Activated naive CD4-positive, alpha-beta T cell treated with anti-CD3 and anti-CD28 coated beads for 36 hours (primary cell): ENCODE results near the gene UBE2Q2. TPM values are rescaled to one million over a fixed set of nuclear protein-coding genes. Genes with fewer than 3 reads are reported as not detected.
"Not testable (repeated sequence)": the region's sequence is repeated elsewhere in the genome, so short reads cannot be mapped to it uniquely, and the experiment has no call there.

Experiments used
- CTCF ChIA-PET: fragments of 350-600 bp; sonication (Branson Sonifier 250); formaldehyde crosslinking; loops from one replicate; lab custom pipeline; 2021; ENCODE audit warnings: antibody characterized with exemption; lab: Charles Lee
- DNase-seq: peaks from one replicate; pipeline ENCODE4 v3.0.0-alpha.2; 2020
- H3K27ac Mint-ChIP-seq: one replicate; pipeline ENCODE4 v1.8.0; 2021; ENCODE audit warnings: mild to moderate bottlenecking, mixed read lengths
- H3K27me3 Mint-ChIP-seq: one replicate; pipeline ENCODE4 v1.8.0; 2021; ENCODE audit warnings: low read depth, mixed read lengths
- H3K36me3 Mint-ChIP-seq: one replicate; pipeline ENCODE4 v1.8.0; 2021; ENCODE audit warnings: low read depth, mixed read lengths
- H3K4me1 Mint-ChIP-seq: one replicate; pipeline ENCODE4 v1.8.0; 2021; ENCODE audit warnings: low read depth, mixed read lengths
- H3K4me3 Mint-ChIP-seq: one replicate; pipeline ENCODE4 v1.8.0; 2021; ENCODE audit warnings: mild to moderate bottlenecking, moderate library complexity, mixed read lengths
- H3K9me3 Mint-ChIP-seq: one replicate; pipeline ENCODE4 v1.8.0; 2021; ENCODE audit warnings: mixed read lengths
- intact Hi-C: fragments of 100-400 bp; cut with micrococcal nuclease; formaldehyde crosslinking; loops from one replicate; pipeline ENCODE4 v1.15.1; 2023
- total RNA-seq, 2 experiments: library from RNA; stranded (reverse); gene quantifications; one replicate each; pipeline ENCODE4 v1.2.3, GENCODE V29; 2021

UBE2Q2 gene
- total RNA-seq, 2 experiments from 2014 or later = 14.7 to 15.4 TPM

GRCh38 chr15:75872403-75872990 lies 29.2 kb downstream of the UBE2Q2 start:
- CTCF ChIA-PET = no interaction called here
- H3K27me3 Mint-ChIP-seq = no peaks in the 10 kb centered on the region
- no peak for DNase-seq
- H3K4me1 Mint-ChIP-seq = peaks cover 2% of the 10 kb centered on the region
- intact Hi-C loops = no loop called here
- H3K4me3 Mint-ChIP-seq = no peak overlapping the region
- no peaks in the 10 kb centered on the region for H3K9me3 Mint-ChIP-seq
- no peak overlapping the region for H3K27ac Mint-ChIP-seq
- peaks cover 15% of the 10 kb centered on the region for H3K36me3 Mint-ChIP-seq

GRCh38 chr15:75884041-75884440 lies 40.8 kb downstream of the UBE2Q2 start:
- Mint-ChIP-seq H3K4me3 (no peak overlapping the region), H3K27me3 (no peaks in the 10 kb centered on the region), H3K36me3 (no peaks in the 10 kb centered on the region), H3K27ac (no peak overlapping the region), H3K4me1 (no peaks in the 10 kb centered on the region), H3K9me3 (no peaks in the 10 kb centered on the region)
- intact Hi-C loops = no loop called here
- no peak for DNase-seq
- CTCF ChIA-PET = no interaction called here

- no peaks in the 10 kb centered on the region for H3K9me3 Mint-ChIP-seq
- peaks cover 4% of the 10 kb centered on the region for H3K36me3 Mint-ChIP-seq
- no peak overlapping the region for H3K4me3 Mint-ChIP-seq
- H3K4me1 Mint-ChIP-seq = peaks cover 12% of the 10 kb centered on the region
- no peak for DNase-seq
- H3K27ac Mint-ChIP-seq = no peak overlapping the region
- H3K27me3 Mint-ChIP-seq = no peaks in the 10 kb centered on the region
- CTCF ChIA-PET = interaction anchor here (1.5 kb wide), 1 partner anchor 85 kb away, joined by 4 read pairs; no protein-coding TSS in a partner anchor
- intact Hi-C loops = no loop called here
Measured at GRCh38 chr15:75887178-75887577, 43.9 kb downstream of the UBE2Q2 start.

GRCh38 chr15:75891895-75892294 lies 48.6 kb downstream of the UBE2Q2 start:
- CTCF ChIA-PET = no interaction called here
- no peak for DNase-seq
- Mint-ChIP-seq H3K27me3 (no peaks in the 10 kb centered on the region), H3K27ac (peak overlapping the region; percentile 56), H3K36me3 (peaks cover 7% of the 10 kb centered on the region), H3K4me1 (peaks cover 12% of the 10 kb centered on the region), H3K4me3 (no peak overlapping the region), H3K9me3 (no peaks in the 10 kb centered on the region)
- intact Hi-C loops = no loop called here

- intact Hi-C loops = no loop called here
- DNase-seq = no peak
- H3K4me1 Mint-ChIP-seq = peaks cover 14% of the 10 kb centered on the region
- H3K36me3 Mint-ChIP-seq = peaks cover 3% of the 10 kb centered on the region
- no peaks in the 10 kb centered on the region for H3K27me3 Mint-ChIP-seq
- no peaks in the 10 kb centered on the region for H3K9me3 Mint-ChIP-seq
- H3K27ac Mint-ChIP-seq = no peak overlapping the region
- no peak overlapping the region for H3K4me3 Mint-ChIP-seq
- CTCF ChIA-PET = no interaction called here
Measured at GRCh38 chr15:75895731-75896130, 52.5 kb downstream of the UBE2Q2 start.

GRCh38 chr15:75900577-75900976 lies 57.3 kb downstream of the UBE2Q2 start:
- Mint-ChIP-seq H3K36me3 (peaks cover 14% of the 10 kb centered on the region), H3K9me3 (no peaks in the 10 kb centered on the region), H3K27ac (no peak overlapping the region), H3K4me3 (no peak overlapping the region), H3K27me3 (no peaks in the 10 kb centered on the region), H3K4me1 (peaks cover 34% of the 10 kb centered on the region)
- CTCF ChIA-PET = no interaction called here
- no peak for DNase-seq
- intact Hi-C loops = loop anchor here (2.0 to 5.0 kb wide), 3 partner anchors 46 to 448 kb away; partner anchors contain the start of gene SIN3A

- DNase-seq = no peak
- Mint-ChIP-seq H3K9me3 (no peaks in the 10 kb centered on the region), H3K4me3 (peak overlapping the region; percentile 56), H3K36me3 (peaks cover 18% of the 10 kb centered on the region), H3K27me3 (no peaks in the 10 kb centered on the region), H3K4me1 (peaks cover 43% of the 10 kb centered on the region), H3K27ac (peak overlapping the region; percentile 61)
- CTCF ChIA-PET = interaction anchor here (1.7 kb wide), 1 partner anchor 61 kb away, joined by 3 read pairs; no protein-coding TSS in a partner anchor
- intact Hi-C loops = loop anchor here (5.0 kb wide), 2 partner anchors 165 to 450 kb away; partner anchors contain the start of gene SIN3A
Measured at GRCh38 chr15:75902129-75902557, 58.9 kb downstream of the UBE2Q2 start.

- H3K27me3 Mint-ChIP-seq = no peaks in the 10 kb centered on the region
- peaks cover 45% of the 10 kb centered on the region for H3K4me1 Mint-ChIP-seq
- H3K27ac Mint-ChIP-seq = peak within 1 kb of the TSS; percentile 90
- peak; percentile 95 for DNase-seq
- CTCF ChIA-PET = interaction anchor here (0.6 to 1.7 kb wide), 2 partner anchors 61 to 62 kb away, joined by 3 read pairs; no protein-coding TSS in a partner anchor
- H3K36me3 Mint-ChIP-seq = peaks cover 22% of the 10 kb centered on the region
- no peaks in the 10 kb centered on the region for H3K9me3 Mint-ChIP-seq
- H3K4me3 Mint-ChIP-seq = peak within 1 kb of the TSS; percentile 93
- intact Hi-C loops = loop anchor here (1.0 to 5.0 kb wide), 3 partner anchors 59 to 451 kb away; partner anchors contain the start of gene SIN3A
Measured at GRCh38 chr15:75903331-75904239, 60.3 kb downstream of the UBE2Q2 start, which contains the start of gene FBXO22. Gene FBXO22, plus strand, starts transcription at chr15:75903878. Its CDS starts 86 bp downstream, at chr15:75903964.

GRCh38 chr15:75905231-75905630 lies 62.0 kb downstream of the UBE2Q2 start:
- intact Hi-C loops = no loop called here
- Mint-ChIP-seq H3K36me3 (peaks cover 37% of the 10 kb centered on the region), H3K9me3 (no peaks in the 10 kb centered on the region), H3K4me1 (peaks cover 60% of the 10 kb centered on the region), H3K27ac (no peak overlapping the region), H3K27me3 (no peaks in the 10 kb centered on the region), H3K4me3 (peak overlapping the region; percentile 93)
- DNase-seq = no peak
- CTCF ChIA-PET = no interaction called here

- DNase-seq, intact Hi-C loops, H3K4me3 Mint-ChIP-seq, H3K27ac Mint-ChIP-seq, H3K9me3 Mint-ChIP-seq, H3K27me3 Mint-ChIP-seq: not testable (repeated sequence)
- CTCF ChIA-PET = interaction anchor here (0.9 kb wide), 1 partner anchor 11 kb away, joined by 3 read pairs; no protein-coding TSS in a partner anchor
- Mint-ChIP-seq H3K36me3 (peaks cover 69% of the 10 kb centered on the region), H3K4me1 (peaks cover 52% of the 10 kb centered on the region)
Measured at GRCh38 chr15:75910355-75910754, 67.1 kb downstream of the UBE2Q2 start.

GRCh38 chr15:75916978-75917377 lies 73.7 kb downstream of the UBE2Q2 start:
- Mint-ChIP-seq H3K9me3 (no peaks in the 10 kb centered on the region), H3K27ac (no peak overlapping the region), H3K4me3 (no peak overlapping the region), H3K27me3 (no peaks in the 10 kb centered on the region), H3K4me1 (peaks cover 6% of the 10 kb centered on the region), H3K36me3 (peaks cover 39% of the 10 kb centered on the region)
- intact Hi-C loops = no loop called here
- CTCF ChIA-PET = no interaction called here
- no peak for DNase-seq

GRCh38 chr15:75918135-75918534 lies 74.9 kb downstream of the UBE2Q2 start:
- DNase-seq = no peak
- Mint-ChIP-seq H3K27me3 (no peaks in the 10 kb centered on the region), H3K9me3 (no peaks in the 10 kb centered on the region), H3K4me1 (peaks cover 10% of the 10 kb centered on the region), H3K27ac (no peak overlapping the region), H3K36me3 (peaks cover 30% of the 10 kb centered on the region), H3K4me3 (no peak overlapping the region)
- intact Hi-C loops = no loop called here
- CTCF ChIA-PET = interaction anchor here (0.7 to 1.3 kb wide), 2 partner anchors 10 to 409 kb away, joined by 3 read pairs; no protein-coding TSS in a partner anchor
